Transverse colon (tissue), 4 donors: Measurements from ENCODE around the gene HIP1R. TPM values are rescaled to one million over a fixed set of nuclear protein-coding genes. Genes with fewer than 3 reads are reported as not detected.
A peak's percentile ranks its signal among the peaks of the same experiment; 100 is the strongest.

Experiments
- DNase-seq: peaks from one replicate; pipeline ENCODE4 v3.0.0-alpha.2; 2019
- H3K27ac ChIP-seq, 4 donors: fragments of 200-600 bp; sonication (generic); 2 replicates each; pipeline ENCODE4 v1.5.1; 2016 to 2018; ENCODE audit warnings: inconsistent platforms in 4 of 4
- H3K27me3 ChIP-seq: fragments of 200-600 bp; sonication (generic); 2 replicates; pipeline ENCODE4 v1.5.1; 2017; ENCODE audit warnings: inconsistent platforms
- H3K36me3 ChIP-seq, 4 donors: fragments of 200-600 bp; sonication (generic); 2 replicates each; pipeline ENCODE4 v1.5.1; 2017 to 2019; ENCODE audit warnings: inconsistent platforms in 4 of 4
- H3K4me1 ChIP-seq, 4 donors: fragments of 200-600 bp; sonication (generic); 2 replicates each; pipeline ENCODE4 v1.5.1; 2017 to 2020; ENCODE audit warnings: inconsistent platforms in 4 of 4
- H3K4me3 ChIP-seq, 4 donors: fragments of 200-600 bp; sonication (generic); 1 replicate in 1 of 4; 2 replicates in 3 of 4; pipeline versions ENCODE4 v1.5.1 to v1.6.1; 2017 to 2019; ENCODE audit warnings: inconsistent platforms in 4 of 4
- H3K9me3 ChIP-seq, 2 donors: fragments of 200-600 bp; sonication (generic); 2 replicates each; pipeline ENCODE4 v1.5.1; 2017 to 2019; ENCODE audit warnings: inconsistent platforms in 2 of 2
- CTCF ChIP-seq, 5 experiments: fragments of 200-600 bp in 3 of 5; fragments of 450-650 bp in 2 of 5; sonication (generic) in 3 of 5; IDR thresholded peaks; 1 replicate in 2 of 5; 2 replicates in 3 of 5; pipeline ENCODE4 v1.5.1; 2016 to 2017; ENCODE audit warnings: antibody characterized with exemption in 5 of 5, inconsistent platforms in 3 of 5, mild to moderate bottlenecking in 2 of 5, moderate library complexity in 1 of 5
- EP300 ChIP-seq: sonication (generic); formaldehyde crosslinking; IDR thresholded peaks from one replicate; pipeline ENCODE4 v1.6.1; 2017; ENCODE audit warnings: antibody characterized with exemption, low read depth
- POLR2A ChIP-seq: fragments of 450-650 bp; IDR thresholded peaks from one replicate; pipeline ENCODE4 v1.6.1; 2016; ENCODE audit warnings: antibody characterized with exemption, mild to moderate bottlenecking, moderate library complexity
- POLR2AphosphoS5 ChIP-seq, 3 donors: sonication (generic); formaldehyde crosslinking; IDR thresholded peaks; one replicate each; pipeline ENCODE4 v1.6.1; 2016; ENCODE audit warnings: antibody characterized with exemption in 3 of 3
- WGBS, 2 donors: methylation state at CpG; one replicate each; pipeline ENCODE4 v1.1.5; 2018; ENCODE audit warnings: low coverage in 1 of 2; 5-methylcytosine and 5-hydroxymethylcytosine counted together
- in situ Hi-C, 4 donors: fragments of 200-750 bp; cut with MboI; loops; one replicate each; pipeline versions ENCODE4 v1.15.0 to v1.15.1; 2017; ENCODE audit warnings: low sequenced_read_pairs in 3 of 4, low pct_ligation_motif_present in 1 of 4, low pct_unique_long_range_greater_than_20kb in 1 of 4
- intact Hi-C: fragments of 100-400 bp; cut with DNase I; formaldehyde crosslinking; loops from one replicate; pipeline ENCODE4 v1.15.1; 2023; ENCODE audit warnings: low total_unique reads
- total RNA-seq, 4 donors: library from RNA; depleted of rRNA; stranded (reverse); fragments of >200 nt; gene quantifications; one replicate each; pipeline ENCODE4 v1.1.0, GENCODE V29; 2016

Gene HIP1R
- total RNA-seq, 4 donors from 2014 or later: 72.4 to 459 (median 146) TPM

GRCh38 chr12:122850695-122851350, 15.6 kb downstream of the HIP1R start:
- no peak for TF ChIP-seq POLR2AphosphoS5 (IDR thresholded peaks at IDR 0.05)
- no peak for TF ChIP-seq EP300
- no peak for TF ChIP-seq CTCF (IDR thresholded peaks at IDR 0.05)
- no peak for TF ChIP-seq POLR2A
- Histone ChIP-seq H3K9me3 (no peaks in the 10 kb centered on the region), H3K27me3 (no peaks in the 10 kb centered on the region), H3K36me3 (no peaks in the 10 kb centered on the region), H3K27ac (peak overlapping the region in 2 of 4 donors; percentile 6 to 47), H3K4me1 (peaks cover 0 to 2% (median 0%) of the 10 kb centered on the region in 4 donors), H3K4me3 (no peak overlapping the region)
- 87 to 88% methylated on average over 13 to 19 of the region's 27 CpGs for WGBS, 2 donors
- in situ Hi-C loops (loop anchor here in 2 of 4 donors (25.0 kb wide), 1 partner anchor 386 kb away; the partner anchor contains the start of genes MPHOSPH9 (in 2 of the 2) and MTRFR (in 2 of the 2)), intact Hi-C loops (no loop called here)
- DNase-seq: no peak

GRCh38 chr12:122851820-122852219, 16.6 kb downstream of the HIP1R start:
- DNase-seq: no peak
- Histone ChIP-seq H3K4me3 (no peak overlapping the region), H3K27ac (peak overlapping the region in 3 of 4 donors; percentile 6 to 47 (median 28)), H3K27me3 (no peaks in the 10 kb centered on the region), H3K36me3 (no peaks in the 10 kb centered on the region), H3K4me1 (peaks cover 0 to 2% (median 0%) of the 10 kb centered on the region in 4 donors), H3K9me3 (no peaks in the 10 kb centered on the region)
- no peak for TF ChIP-seq EP300
- TF ChIP-seq POLR2A: no peak
- TF ChIP-seq CTCF (IDR thresholded peaks at IDR 0.05): no peak
- TF ChIP-seq POLR2AphosphoS5 (IDR thresholded peaks at IDR 0.05): no peak
- intact Hi-C loops (no loop called here), in situ Hi-C loops (loop anchor here in 2 of 4 donors (25.0 kb wide), 1 partner anchor 385 kb away; the partner anchor contains the start of genes MPHOSPH9 (in 2 of the 2) and MTRFR (in 2 of the 2))
- WGBS, 2 donors: 75% methylated on average over 5 of the region's 5 CpGs; no CpG with 5 or more reads in 1 of the 2 donors

- 67 to 100% methylated on average over 1 to 18 of the region's 18 CpGs for WGBS, 2 donors
- in situ Hi-C loops: loop anchor here in 2 of 4 donors (25.0 kb wide), 1 partner anchor 385 kb away; the partner anchor contains the start of genes MPHOSPH9 (in 2 of the 2) and MTRFR (in 2 of the 2)
- H3K4me3 ChIP-seq: no peak overlapping the region
- no peaks in the 10 kb centered on the region for H3K27me3 ChIP-seq
- intact Hi-C loops: no loop called here
- TF ChIP-seq POLR2AphosphoS5 (IDR thresholded peaks at IDR 0.05): no peak
- no peak for TF ChIP-seq EP300
- no peak for TF ChIP-seq POLR2A
- no peak for TF ChIP-seq CTCF (IDR thresholded peaks at IDR 0.05)
- H3K9me3 ChIP-seq: no peaks in the 10 kb centered on the region
- H3K36me3 ChIP-seq: no peaks in the 10 kb centered on the region
- H3K27ac ChIP-seq: peak overlapping the region in 3 of 4 donors; percentile 0 to 28 (median 23)
- DNase-seq: no peak
- peaks cover 0 to 2% (median 0%) of the 10 kb centered on the region in 4 donors for H3K4me1 ChIP-seq
Measured at GRCh38 chr12:122852336-122853275, 17.3 kb downstream of the HIP1R start.
